ES-I3 (cell line): ENCODE results near the gene GASK1A.

Experiments
- H3K36me3 ChIP-seq: 2 replicates; pipeline ENCODE4 v1.6.1; 2013; ENCODE audit warnings: mild to moderate bottlenecking, low read length, control low read depth, moderate library complexity; ENCODE audit not compliant: insufficient read depth
- H3K4me1 ChIP-seq: 2 replicates; pipeline ENCODE4 v1.6.1; 2013; ENCODE audit warnings: mild to moderate bottlenecking, control low read depth, low read length; ENCODE audit not compliant: insufficient read depth
- H3K9ac ChIP-seq: 2 replicates; pipeline ENCODE4 v1.6.1; 2013; ENCODE audit warnings: low read depth, mild to moderate bottlenecking, low read length, moderate library complexity
- H3K9me3 ChIP-seq: 2 replicates; pipeline ENCODE4 v1.6.1; 2013; ENCODE audit warnings: mild to moderate bottlenecking, low read length, moderate library complexity; ENCODE audit not compliant: control insufficient read depth, insufficient read depth

GASK1A gene

DNA sequence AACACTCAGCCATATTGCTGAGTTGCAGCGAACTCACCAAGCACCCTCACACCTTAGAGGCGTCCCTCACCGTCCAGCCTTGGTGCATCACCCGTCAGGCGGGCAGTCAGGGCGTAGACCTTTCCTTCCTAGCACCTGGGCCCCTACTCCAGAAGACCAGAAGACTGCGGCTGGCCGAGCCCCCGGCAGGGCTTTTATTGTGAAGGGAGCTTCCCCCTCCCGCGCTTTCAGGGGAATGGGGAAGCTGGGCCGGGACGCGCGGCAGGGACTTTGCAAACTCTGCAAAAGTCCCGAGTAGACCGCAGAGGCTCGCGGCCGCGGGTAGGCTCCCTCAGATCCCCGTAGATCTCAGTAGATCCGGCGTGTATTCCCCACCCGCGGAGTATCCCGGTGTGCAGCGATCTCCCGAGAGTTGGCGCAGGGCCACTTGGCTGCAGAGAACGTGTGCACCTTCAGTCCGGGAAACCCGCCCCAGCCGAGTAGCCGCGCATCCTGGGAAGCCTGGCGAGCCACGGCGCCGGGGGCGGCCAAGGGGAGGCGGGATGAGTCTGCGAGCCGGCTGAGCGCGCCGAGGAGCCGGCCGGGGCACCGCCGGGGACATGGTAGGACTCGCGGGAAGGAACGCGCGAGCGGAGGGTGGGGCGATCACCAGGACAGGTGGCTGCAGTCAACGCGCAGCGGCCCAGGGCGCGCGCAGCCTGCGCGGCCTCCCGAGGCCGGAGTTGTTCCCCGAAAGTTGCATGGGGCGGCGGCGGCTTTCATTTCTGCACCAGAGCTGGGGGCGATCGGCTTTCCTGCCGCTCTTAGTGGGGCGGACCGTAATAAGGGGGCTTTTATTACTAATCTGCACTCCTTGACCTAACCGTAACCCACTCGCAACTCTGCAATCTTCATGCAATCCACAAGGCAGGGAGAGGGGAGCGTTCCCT is at the start of gene GASK1A:
Gene GASK1A (plus strand): TSS at position 268 of the 929 bp plus-strand sequence. CDS start 332 bp downstream, at position 600.
- no peaks in the 10 kb centered on the region for H3K36me3 ChIP-seq
- peaks cover 9% of the 10 kb centered on the region; the same call in 1 of the 2 replicates for H3K4me1 ChIP-seq
- H3K9me3 ChIP-seq = no peaks in the 10 kb centered on the region; the same call in none of the 2 replicates
- H3K9ac ChIP-seq = peak within 1 kb of the TSS; percentile 88

DNA sequence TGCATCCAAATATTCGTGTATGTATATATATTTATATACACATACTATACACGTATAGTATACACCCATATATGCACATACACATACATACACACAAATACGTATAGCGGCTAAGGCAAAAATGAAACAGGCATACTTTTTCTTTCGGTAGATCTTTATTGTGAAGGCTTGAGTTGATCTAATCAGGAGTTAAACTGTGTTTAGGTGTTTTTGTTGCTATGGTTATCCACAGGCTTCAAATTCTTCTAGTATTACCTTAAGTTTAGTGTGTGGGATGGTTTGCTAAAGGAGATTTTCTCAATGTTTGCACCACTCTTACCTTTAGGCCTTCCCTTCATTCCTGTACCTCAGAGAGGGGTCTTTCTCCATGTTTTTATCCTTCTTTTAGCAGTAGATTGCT is 45.0 kb upstream of the GASK1A start:
- no peaks in the 10 kb centered on the region for H3K36me3 ChIP-seq
- no peak overlapping the region for H3K9ac ChIP-seq
- H3K9me3 ChIP-seq = no peaks in the 10 kb centered on the region
- no peaks in the 10 kb centered on the region for H3K4me1 ChIP-seq

DNA sequence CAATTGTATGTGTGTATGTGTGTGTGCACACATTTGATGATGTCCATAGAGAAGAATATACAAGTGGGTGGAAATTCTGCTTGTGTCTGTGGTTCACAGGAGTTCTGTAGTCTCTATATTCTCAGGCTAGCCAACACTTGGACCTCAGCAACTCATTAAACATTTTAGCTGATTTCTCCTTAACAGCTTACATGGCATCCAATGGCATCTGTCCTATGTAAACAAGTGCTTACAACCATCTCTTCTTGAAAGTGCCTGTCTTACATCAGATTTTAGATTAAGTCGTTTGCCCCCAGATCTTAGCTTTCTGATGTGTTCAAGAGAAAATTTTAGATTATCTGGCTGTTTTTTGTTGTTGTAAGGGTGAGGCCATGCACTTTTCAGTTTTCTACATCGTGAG is 44.2 kb upstream of the GASK1A start:
- H3K9me3 ChIP-seq = no peaks in the 10 kb centered on the region
- H3K36me3 ChIP-seq = no peaks in the 10 kb centered on the region
- H3K4me1 ChIP-seq = no peaks in the 10 kb centered on the region
- H3K9ac ChIP-seq = no peak overlapping the region

DNA sequence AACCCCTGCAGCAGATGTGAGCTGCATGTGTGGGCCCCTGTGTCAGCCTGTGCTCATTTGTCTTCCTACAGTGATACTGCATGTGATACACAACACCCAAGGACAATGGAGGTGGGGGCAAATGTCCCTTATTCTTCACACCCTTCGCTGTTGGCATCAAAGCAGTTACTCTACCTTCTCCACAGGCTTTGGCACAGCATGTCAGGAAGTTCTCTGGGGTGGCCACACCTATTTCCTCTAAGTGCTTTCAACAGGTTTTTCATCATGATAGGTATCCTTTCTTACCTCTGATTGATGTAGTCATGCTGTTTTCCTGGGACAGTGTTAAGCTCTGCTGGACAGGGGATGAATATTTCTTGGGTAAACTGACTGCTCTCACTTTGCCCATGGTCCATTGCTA is 43.6 kb upstream of the GASK1A start:
- no peak overlapping the region for H3K9ac ChIP-seq
- H3K36me3 ChIP-seq = no peaks in the 10 kb centered on the region
- H3K9me3 ChIP-seq = no peaks in the 10 kb centered on the region
- no peaks in the 10 kb centered on the region for H3K4me1 ChIP-seq

- Histone ChIP-seq H3K4me1 (no peaks in the 10 kb centered on the region), H3K36me3 (no peaks in the 10 kb centered on the region), H3K9ac (no peak overlapping the region), H3K9me3 (no peaks in the 10 kb centered on the region)
Observed at GRCh38 chr3:42936157-42936981, 42.7 kb upstream of the GASK1A start.

- Histone ChIP-seq H3K4me1 (no peaks in the 10 kb centered on the region), H3K36me3 (no peaks in the 10 kb centered on the region), H3K9me3 (no peaks in the 10 kb centered on the region), H3K9ac (no peak overlapping the region)
Observed at GRCh38 chr3:42937334-42937733, 41.8 kb upstream of the GASK1A start.

GRCh38 chr3:42942693-42943092 is 36.4 kb upstream of the GASK1A start:
- Histone ChIP-seq H3K9ac (no peak overlapping the region), H3K9me3 (no peaks in the 10 kb centered on the region), H3K36me3 (no peaks in the 10 kb centered on the region), H3K4me1 (0 out of 2 replicates have a peak, but pooled peaks cover 3% of the 10 kb centered on the region)

DNA sequence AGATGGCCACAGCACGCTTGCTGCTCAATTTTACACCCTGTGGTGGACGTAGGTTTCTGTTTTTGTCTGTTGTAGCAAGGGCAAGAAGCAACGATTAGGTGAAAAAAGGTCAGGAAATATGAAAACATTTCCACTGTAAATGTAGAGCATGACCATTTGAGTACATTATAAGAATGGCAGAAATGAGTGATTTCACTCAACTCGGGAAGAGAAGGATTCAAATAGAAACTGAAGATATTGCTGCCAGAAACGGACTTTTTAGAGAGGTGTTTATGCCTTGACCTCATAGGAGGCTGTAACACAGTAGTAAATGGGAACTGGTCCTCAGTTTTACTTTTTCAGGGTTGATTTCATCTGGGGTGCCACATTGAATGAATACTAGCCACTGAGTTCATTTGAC is 33.1 kb upstream of the GASK1A start:
- no peaks in the 10 kb centered on the region for H3K36me3 ChIP-seq
- H3K4me1 ChIP-seq = 0 out of 2 replicates have a peak, but pooled peaks cover 3% of the 10 kb centered on the region
- no peak overlapping the region for H3K9ac ChIP-seq
- no peaks in the 10 kb centered on the region for H3K9me3 ChIP-seq

DNA sequence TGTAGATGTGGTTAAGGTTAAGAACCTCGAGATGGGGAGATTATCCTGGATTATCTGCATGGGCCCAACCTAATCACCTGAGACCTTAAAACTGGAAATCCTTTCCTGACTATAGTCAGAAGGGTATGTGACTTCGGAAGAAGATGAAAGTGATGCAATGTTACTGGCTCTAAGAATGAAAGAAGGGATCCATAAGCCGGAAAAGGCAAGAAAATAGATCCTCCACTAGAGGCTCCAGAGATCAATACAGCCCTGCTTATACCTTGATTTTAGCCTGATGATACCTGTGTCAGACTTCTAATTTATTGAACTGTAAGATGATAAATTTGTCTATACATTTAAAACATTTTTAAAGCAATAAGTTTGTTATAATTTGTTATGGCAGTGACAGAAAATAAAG is 21.5 kb upstream of the GASK1A start:
- Histone ChIP-seq H3K9me3 (no peaks in the 10 kb centered on the region), H3K9ac (no peak overlapping the region), H3K4me1 (no peaks in the 10 kb centered on the region), H3K36me3 (no peaks in the 10 kb centered on the region)

DNA sequence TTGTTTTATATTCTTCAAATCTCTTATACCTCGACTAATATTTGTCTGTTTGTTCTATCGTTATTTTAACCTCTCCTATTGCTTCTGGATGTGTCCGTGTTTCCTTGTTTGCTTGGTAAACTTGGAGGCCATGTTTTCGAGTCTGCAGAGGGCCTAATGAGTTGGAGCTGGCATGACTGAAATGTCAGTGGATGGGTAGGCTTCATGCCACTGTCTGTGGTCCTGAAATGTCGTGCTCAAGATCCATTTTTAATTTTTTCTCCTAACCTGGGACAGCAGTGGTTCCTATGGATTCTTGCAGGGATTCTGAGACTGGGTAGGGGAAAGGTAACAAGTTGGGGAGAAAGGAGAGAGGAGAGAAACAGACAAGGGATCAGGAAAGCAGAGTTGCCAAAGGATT is 18.8 kb upstream of the GASK1A start:
- Histone ChIP-seq H3K9ac (no peak overlapping the region), H3K4me1 (no peaks in the 10 kb centered on the region), H3K36me3 (no peaks in the 10 kb centered on the region), H3K9me3 (no peaks in the 10 kb centered on the region)

GRCh38 chr3:42960786-42961185 is 18.3 kb upstream of the GASK1A start:
- no peaks in the 10 kb centered on the region for H3K36me3 ChIP-seq
- H3K9me3 ChIP-seq = no peaks in the 10 kb centered on the region
- no peaks in the 10 kb centered on the region for H3K4me1 ChIP-seq
- no peak overlapping the region for H3K9ac ChIP-seq

GRCh38 chr3:42961633-42962032 is 17.5 kb upstream of the GASK1A start:
- H3K9me3 ChIP-seq = no peaks in the 10 kb centered on the region
- H3K36me3 ChIP-seq = no peaks in the 10 kb centered on the region
- H3K9ac ChIP-seq = no peak overlapping the region
- H3K4me1 ChIP-seq = no peaks in the 10 kb centered on the region

GRCh38 chr3:42963269-42963668 is 15.8 kb upstream of the GASK1A start:
- no peaks in the 10 kb centered on the region for H3K36me3 ChIP-seq
- H3K4me1 ChIP-seq = no peaks in the 10 kb centered on the region
- H3K9me3 ChIP-seq = no peaks in the 10 kb centered on the region
- H3K9ac ChIP-seq = no peak overlapping the region

GRCh38 chr3:42964266-42964665 is 14.8 kb upstream of the GASK1A start:
- Histone ChIP-seq H3K9me3 (no peaks in the 10 kb centered on the region), H3K4me1 (no peaks in the 10 kb centered on the region), H3K36me3 (no peaks in the 10 kb centered on the region)

More at GRCh38 chr3:42964266-42964665, 14.8 kb upstream of the GASK1A start:
- H3K9ac ChIP-seq = no peak overlapping the region
